CD4-positive, alpha-beta T cell treated with Interleukin-4 for 4 hours (primary cell): Measurements from ENCODE around the gene GALNT6.
A peak's percentile ranks its signal among the peaks of the same experiment; 100 is the strongest.
"Not testable (repeated sequence)": the region's sequence is repeated elsewhere in the genome, so short reads cannot be mapped to it uniquely, and the experiment has no call there.

ENCODE experiments used
- DNase-seq: peaks from one replicate; pipeline ENCODE4 v3.0.0-alpha.2; 2020

The GALNT6 gene

GRCh38 chr12:51357374-51358047 lies 33.7 kb downstream of the GALNT6 start:
- DNase-seq, result no peak

- peak; percentile 53 for DNase-seq
These were observed 39.2 kb downstream of the GALNT6 start for GRCh38 chr12:51351913-51352532.

DNA sequence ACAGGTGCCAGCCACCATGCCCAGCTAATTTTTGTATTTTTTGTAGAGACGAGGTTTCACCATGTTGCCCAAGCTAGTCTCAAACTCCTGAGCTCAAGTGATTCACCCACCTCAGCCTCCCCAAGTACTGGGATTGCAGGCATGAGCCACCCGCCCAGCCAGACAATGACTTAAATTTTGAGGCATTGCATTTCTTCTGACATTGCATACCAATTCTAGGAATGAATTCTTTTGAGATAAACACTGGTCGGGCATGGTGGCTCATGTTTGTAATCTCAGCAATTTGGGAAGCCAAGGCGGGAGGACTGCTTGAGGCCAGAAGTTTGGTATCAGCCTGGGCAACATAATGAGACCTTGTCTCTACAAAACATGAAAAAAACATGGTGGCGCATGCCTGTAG lies 42.2 kb downstream of the GALNT6 start:
- DNase-seq, result no peak

- no peak for DNase-seq
These were observed 43.1 kb downstream of the GALNT6 start for GRCh38 chr12:51348116-51348515.

- no peak for DNase-seq
These were observed 44.6 kb downstream of the GALNT6 start, which contains the start of gene CELA1 for GRCh38 chr12:51346581-51346980. CELA1 (minus strand) TSS chr12:51346679; CDS start chr12:51346638, 41 bp downstream.

GRCh38 chr12:51345681-51346080 lies 45.5 kb downstream of the GALNT6 start:
- no peak for DNase-seq

- DNase-seq, result no peak
These were observed 48.0 kb downstream of the GALNT6 start for GRCh38 chr12:51343201-51343600.

GRCh38 chr12:51342416-51342815 lies 48.8 kb downstream of the GALNT6 start:
- no peak for DNase-seq

- DNase-seq, result peak; percentile 81
These were observed 49.8 kb downstream of the GALNT6 start for GRCh38 chr12:51341251-51342007.

- DNase-seq, result no peak
These were observed 51.5 kb downstream of the GALNT6 start for GRCh38 chr12:51339750-51340149.

GRCh38 chr12:51337336-51337735 lies 53.9 kb downstream of the GALNT6 start:
- DNase-seq, result not testable (repeated sequence)

DNA sequence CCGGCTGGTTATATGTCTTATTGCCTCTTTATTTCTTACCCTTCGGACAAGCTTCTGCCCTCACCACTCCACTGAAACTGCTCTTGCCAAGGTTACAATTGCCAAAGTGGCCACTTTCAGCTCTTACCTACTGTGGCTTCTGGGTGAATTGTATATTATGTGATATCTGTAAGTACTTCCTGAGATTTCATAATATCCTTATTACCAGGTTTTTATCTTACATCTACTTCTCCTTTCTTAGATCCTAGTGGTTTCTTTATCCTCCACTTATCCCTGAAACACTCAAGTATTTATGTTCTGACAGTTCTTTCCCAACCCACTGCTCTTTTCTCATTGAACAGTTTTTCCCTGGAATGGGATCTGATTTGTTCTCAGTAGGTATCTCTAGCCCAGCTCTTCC lies 55.3 kb downstream of the GALNT6 start:
- no peak for DNase-seq

- no peak for DNase-seq
These were observed 56.4 kb downstream of the GALNT6 start for GRCh38 chr12:51334764-51335163.

DNA sequence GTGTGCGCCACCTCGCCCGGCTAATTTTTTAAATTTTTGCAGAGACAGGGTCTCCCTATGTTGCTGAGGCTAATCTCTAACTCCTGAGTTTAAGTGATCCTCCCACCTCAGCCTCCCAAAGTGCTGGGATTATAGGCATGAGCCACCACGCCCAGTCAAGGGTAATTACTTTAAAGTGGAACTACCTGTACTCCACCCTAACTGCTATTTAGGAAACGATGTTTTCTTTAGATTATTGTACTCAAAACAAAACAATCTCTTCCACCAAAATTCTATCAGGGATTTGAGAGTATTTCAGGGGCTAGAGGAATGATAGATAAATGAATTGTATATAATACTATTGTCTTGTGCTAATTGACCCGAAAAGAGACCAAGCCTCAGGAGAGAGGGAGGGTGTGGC lies 57.7 kb downstream of the GALNT6 start:
- no peak for DNase-seq

GRCh38 chr12:51330186-51330585 lies 61.0 kb downstream of the GALNT6 start:
- DNase-seq, result no peak

GRCh38 chr12:51329742-51330141 lies 61.5 kb downstream of the GALNT6 start:
- no peak for DNase-seq

DNA sequence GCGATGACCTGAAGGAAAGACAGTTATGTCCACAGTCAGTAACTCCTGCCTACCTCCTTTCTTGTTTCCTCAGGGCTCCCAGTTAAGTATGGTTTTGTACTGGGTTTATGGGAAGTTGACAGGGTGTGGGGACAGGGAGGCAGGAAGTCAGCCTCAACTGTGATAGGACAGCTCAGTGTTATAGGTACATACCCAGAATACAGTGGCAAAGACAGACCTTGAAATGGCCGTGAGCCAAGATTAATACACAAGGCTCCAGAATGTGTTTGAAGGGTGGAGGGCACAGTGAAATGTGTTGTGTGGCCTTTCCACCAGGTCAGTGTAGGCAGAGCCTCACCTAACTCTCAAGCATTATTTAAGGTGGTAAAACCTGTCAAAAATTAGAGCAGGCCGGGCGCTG lies 62.6 kb downstream of the GALNT6 start:
- no peak for DNase-seq

GRCh38 chr12:51326698-51327439 lies 64.3 kb downstream of the GALNT6 start:
- peak; percentile 42 for DNase-seq

- DNase-seq, result no peak
These were observed 66.3 kb downstream of the GALNT6 start for GRCh38 chr12:51324953-51325352.

DNA sequence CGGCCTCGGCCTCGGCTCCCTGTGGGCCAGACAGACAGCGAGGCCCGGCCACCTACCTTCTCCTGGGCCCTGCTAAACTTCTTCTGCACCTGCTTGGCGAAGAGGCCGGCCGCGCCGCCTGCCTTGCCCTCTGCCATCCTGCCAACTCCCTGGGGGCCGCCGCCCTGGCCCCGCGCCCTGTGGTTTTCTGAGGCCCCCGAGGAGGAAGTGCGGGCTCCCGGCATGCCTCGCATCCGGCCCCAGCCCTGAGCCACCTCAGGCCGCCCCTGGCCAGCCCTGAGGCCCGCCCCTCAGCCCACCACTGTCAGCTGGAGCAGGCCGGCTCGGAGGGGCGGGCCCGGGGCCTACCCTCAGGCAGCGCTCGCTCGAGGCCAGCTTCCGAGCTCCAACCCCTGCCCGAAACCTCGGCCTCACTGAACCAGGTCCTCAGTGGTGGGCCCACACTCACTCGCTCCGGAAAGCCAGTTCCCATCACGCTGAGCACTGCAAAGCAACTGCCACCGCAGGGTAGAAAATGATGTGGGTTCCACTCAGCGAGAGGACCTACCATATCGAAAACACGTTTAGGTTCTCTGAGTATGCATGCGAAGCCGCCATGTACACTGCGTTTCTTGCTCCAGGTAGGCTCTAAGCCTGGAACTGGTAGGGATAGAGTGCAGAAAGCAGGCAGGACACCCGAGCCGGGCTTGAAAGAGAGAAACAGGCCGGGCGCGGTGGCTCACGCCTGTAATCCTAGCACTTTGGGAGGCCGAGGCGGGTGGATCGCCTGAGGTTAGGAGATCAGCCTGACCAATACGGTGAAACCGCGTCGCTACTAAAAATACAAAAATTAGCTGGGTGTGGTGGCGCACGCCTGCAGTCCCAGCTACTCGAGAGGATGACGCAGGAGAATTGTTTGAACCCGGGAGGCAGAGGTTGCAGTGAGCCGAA lies 67.0 kb downstream of the GALNT6 start, which contains the start of gene BIN2:
Gene BIN2, minus strand, starts transcription at position 209 of the 930 bp plus-strand sequence. Its CDS starts 72 bp downstream, at position 137.
- peak; percentile 72 for DNase-seq

DNA sequence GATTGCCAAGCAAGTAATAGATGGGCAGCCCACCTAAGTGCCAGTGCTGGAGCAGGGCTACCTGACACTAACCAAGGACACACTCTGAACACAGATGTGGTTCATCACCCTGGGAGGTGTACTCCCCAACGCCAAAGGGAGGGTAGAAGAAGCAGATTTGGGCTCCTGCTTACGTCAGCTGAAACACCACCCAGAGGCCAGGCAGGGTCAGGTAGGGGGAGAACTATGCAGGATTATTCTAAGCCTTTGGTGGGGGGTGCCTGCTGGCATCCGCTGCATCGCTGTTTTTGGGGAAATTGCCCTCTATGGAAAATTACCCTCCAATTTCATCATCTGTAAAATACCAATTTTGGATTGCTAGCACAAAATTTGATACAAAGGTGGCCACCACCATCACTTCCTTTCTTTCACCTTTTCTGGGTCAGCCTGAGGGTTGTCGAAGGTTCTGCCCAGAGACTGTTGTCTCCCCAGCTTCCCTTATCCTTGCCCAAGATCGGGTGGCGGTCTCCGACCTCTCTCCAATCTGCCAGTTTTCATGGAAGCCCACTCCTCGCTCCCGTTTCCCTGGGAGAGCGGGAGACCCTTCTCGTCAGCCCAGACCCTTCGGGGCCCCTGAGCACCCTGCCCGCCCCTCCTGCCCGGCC lies 67.8 kb downstream of the GALNT6 start:
- DNase-seq, result peak; percentile 74
